Measurements from ENCODE around the gene EPS8L3.

EPS8L3 gene, protein sequence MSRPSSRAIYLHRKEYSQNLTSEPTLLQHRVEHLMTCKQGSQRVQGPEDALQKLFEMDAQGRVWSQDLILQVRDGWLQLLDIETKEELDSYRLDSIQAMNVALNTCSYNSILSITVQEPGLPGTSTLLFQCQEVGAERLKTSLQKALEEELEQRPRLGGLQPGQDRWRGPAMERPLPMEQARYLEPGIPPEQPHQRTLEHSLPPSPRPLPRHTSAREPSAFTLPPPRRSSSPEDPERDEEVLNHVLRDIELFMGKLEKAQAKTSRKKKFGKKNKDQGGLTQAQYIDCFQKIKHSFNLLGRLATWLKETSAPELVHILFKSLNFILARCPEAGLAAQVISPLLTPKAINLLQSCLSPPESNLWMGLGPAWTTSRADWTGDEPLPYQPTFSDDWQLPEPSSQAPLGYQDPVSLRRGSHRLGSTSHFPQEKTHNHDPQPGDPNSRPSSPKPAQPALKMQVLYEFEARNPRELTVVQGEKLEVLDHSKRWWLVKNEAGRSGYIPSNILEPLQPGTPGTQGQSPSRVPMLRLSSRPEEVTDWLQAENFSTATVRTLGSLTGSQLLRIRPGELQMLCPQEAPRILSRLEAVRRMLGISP

DNA sequence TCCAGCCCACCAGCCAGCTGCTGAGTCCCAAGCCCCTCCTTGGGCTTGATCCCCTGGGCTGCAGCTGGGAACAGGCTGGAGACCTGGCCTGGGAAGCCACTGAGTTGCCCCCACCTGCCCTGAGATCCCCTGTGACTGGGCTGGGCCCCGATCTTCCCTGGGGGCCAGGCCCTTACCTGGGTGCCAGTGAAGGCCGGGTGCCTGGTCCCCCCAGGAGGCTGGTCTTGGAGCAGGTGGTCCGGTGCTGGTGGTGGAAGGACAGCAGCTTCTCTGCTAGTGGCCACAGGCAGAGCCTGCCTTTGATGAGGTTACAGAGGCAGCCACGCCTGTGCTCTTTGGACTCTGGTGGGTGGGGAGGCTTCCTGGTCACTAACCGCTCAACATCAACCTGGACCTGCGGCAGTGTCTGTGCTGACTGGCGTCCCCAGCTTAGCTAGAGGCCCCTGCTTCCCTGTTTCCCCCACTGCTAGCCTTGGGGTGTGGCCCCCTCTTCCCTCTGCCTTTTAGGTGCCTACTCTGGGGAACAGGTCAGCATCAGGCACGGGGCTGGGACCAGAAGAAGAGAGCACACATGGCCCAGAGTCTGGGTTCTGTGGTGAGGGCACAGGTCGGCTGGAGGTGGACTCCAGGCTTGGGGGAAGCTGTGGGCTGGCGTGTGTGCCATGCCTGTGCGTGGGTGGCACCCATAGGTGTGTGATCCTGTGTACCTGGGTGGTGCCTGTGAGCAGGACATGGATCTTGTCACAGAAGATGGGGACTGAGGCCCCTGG, at the start of gene EPS8L3:
TSS of gene EPS8L3 (minus strand) at position 278 of the 770 bp plus-strand sequence. CDS start 2,174 bp downstream, outside the sequence.
- DNase-seq: peak; percentile 20

DNA sequence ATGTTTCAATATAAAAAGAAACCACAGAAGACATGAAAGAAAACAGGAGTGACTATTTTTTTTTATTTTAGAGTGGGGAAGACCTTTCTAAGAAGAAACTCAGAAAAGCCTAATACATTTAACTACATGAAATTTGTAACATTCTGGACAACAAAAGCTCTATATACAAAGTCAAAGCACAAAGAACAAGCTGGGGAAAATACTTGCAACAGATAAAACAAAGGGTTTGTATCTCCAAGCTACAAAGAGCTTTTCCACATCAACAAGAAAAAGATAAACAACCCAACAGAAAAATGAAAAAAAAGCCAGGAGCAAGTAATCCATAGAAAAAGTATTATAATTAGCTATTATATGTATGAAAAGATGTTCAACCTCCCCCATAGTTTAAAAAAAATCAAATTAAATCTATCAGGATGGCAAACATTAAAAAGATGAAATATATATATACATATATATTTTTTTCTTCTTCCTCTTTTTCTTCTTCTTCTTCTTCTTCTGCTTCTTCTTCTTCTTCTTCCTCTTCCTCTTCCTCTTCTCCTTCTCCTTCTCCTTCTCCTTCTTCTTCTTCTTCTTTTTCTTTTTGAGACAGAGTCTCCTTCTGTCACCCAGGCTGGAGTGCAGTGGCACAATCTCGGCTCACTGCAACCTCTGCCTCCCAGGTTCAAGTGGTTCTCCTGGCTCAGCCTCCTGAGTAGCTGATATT, 49.1 kb upstream of the EPS8L3 start:
- DNase-seq: no peak

DNA sequence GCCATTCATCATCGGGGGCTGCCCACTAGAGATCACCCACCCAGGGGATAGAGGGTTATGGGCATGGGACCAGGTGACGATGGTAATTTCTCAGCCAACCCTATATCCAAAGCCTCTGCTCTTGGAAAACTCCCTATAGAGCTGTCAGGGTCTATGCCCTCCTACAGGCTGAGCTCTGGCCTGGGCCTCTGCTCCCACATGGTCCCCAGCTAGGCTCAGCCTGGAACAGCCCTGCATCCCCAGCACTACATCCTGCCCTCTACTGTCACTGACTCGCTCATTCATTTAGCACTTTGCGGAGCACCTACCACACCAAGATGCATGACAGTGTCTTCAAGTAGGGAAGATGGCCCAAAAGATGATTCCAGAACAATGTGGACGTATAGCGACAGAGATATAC, 45.0 kb upstream of the EPS8L3 start:
- DNase-seq: no peak

DNA sequence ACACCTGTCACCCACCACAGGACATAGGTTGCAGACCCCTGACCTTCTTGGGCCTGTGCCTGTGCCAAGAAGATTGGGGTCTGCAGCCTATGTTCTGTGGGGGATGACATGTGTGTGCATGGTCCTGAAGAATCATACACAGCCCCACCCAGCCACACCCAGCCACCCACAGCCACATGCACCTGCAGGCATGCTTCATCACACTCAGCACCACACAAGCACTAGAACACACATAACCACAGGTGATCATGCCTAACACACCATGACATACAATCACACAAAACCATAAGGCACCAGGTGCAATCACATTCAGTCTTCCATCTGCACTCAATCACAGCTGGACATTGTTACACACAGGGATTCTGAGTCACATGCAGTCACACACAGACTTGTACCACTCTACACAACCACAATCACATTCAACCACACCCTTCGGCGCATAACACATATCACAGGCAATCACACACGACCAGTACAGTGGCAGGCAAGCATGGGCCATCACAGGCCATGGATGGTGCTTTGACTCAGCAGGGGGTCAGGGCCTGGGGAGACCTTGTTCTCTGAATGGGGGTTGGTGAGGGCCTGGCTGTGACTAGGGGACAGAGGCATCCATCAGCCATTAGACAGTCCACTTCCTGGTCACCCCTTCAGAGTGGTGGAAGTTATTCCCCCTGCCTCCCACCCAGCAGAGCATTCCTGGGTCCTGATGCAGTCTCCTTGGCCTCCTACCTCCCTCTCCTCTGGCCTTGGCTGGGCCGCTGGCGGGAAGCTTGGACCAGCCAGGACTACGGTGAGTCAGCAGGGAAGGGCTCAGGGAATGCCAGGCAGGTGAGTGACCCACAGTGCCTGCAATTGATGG, 44.3 kb upstream of the EPS8L3 start:
- DNase-seq: peak; percentile 29

DNA sequence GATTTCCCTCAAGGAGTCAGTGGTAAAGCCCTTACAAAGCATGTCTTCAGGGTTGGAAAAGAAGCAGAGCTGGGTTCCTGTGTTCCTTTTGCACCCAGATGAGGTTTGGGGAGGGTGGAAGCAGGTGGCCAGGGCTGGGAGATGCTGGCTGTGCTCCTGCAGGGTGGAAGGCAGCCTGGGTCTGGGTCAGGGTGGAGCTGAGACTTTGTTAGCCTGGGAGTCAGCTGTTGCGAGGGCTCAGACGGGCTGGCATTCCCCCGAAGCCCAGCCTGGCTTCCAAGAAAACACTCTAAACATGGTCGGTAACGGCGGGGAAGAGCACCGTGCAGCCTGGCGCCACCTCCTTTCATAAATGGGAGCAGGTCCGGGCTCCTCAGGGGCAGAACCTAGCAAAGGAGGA, 43.7 kb upstream of the EPS8L3 start:
- DNase-seq: no peak

DNA sequence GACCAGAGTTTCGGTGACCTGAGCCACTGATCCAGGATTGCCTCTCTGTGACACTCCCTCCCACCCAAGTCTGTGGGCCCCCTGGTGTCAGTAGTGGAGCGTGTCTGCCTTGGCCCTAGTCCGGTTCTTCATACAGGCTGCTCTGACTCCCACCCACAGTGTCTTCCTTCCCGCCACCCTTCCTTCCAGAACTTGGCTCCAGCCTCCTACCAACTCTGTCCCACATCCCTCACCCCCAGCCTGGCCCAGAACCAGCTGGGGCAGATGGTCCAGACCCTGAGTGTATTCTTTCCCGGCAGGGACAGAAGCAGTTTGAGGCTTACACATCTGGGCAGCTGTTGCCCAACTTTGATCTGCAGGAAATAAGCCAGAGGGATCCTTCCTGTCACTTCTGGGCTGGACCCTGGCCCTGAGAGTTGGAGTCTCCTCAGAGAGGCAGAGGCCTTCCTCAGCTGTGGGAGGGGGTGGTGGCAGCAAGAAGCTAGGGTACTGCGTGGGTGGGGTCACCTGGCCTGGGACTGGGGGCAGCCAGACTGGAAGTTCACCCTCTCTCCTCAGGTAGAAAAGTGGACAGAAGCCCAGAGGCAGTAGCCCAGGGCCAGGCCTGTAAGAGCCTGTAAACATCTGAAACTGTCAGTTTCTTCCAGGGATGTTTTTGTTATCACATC, 43.1 kb upstream of the EPS8L3 start:
- DNase-seq: peak; percentile 28

DNA sequence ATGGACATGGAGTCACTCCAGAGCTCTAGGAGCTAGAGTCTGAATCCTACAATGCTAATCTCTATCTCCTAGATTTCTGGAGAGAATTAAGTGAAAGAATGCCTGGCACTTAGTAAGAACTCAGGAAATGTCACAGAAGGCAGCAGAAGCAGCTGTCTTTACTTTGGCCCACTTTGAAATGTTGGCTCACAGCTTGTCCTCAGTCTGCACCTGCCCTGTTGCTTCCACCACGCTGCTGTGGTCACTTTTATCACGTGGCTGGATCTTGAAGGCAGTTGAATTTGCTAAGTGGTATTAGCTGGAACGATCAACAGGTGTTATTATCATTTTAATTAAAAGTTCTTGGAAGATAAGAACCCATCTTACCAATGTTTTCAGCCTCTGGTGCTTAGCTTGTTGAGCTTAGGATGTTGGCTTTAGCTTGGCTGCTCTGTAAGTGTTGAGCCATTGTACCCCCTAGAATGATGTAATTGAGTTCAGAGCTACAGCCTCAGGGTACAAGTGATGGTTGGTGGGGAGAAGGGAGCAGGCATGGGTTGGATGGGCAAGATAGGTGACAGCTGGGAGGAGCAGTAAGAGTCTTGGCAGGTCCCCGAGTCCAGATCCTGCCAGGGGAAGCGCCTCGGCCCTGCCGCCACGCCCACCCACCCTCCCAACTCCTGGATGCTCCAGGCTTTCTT, 41.9 kb upstream of the EPS8L3 start:
- DNase-seq: peak; percentile 11

DNA sequence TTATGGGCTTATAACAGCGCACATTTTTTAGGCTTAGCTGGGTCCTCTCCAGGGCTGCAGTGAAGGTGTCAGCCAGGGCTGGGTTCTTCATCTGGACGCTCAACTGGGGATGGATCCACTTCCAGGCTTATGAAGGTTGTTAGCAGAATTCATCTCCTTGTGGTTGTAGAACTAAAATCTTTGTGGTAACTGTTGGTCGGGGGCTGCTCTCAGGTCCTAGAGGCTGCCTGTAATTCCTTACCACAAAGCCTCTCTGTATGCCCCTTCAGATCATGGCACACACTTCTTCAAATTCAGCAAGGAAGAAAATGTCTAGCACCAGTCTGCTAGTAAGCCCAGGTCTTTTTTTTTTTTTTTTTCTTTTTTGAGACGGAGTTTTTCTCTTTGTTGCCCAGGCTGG, 40.9 kb upstream of the EPS8L3 start:
- DNase-seq: peak; percentile 2

DNA sequence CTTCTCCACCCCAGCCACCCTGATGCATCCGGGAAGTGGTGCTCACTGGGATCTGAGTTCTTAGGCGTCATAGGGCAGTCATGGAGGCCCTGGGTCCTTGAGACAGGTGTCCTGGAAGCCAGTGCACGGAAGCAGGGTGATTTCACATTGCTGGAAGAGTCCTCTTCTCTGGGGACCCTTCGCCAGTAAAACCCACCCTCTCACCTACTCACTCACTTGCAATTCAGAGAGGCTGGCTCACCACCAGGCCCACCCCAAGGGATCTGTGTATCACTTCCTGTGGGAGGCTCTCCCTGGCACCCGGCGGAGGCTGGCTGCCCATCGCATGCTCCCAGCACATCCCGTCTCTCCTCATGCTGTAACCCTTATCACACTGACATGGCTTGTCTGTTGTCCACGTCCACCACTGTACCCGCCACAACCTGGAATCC, 40.2 kb upstream of the EPS8L3 start:
- DNase-seq: peak; percentile 27

DNA sequence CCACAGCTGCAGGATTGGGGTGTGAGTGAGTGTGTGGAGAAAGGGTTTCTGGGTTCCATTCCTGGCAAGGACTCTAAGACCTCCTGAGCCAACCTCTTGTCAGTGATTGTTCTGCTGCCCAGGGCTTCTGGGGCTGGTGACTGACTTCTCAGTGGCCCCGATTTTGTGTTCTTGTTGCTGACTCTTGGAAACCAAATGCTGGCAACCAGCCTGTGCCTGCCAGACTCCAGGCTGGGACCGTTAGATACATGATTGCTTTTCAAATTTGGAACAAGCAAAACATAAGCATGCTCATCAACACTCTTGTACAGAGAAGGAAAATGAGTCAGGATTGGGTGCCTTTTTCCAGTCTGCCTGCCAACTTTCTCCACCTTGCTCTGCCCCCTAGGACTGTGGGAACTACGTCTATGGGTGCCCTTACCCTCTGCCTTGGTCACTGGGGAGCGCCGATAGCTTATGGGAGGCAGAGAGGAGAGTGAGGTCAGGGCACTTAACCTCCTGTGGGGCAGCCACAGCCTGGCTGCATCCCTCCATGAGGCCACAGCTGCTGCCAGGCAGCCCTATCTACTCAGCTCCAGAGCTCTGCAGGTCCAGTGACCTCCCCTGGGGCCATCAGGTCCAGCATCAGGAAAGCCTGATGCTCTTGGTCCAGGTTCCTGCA, 39.3 kb upstream of the EPS8L3 start:
- peak; percentile 30 for DNase-seq

DNA sequence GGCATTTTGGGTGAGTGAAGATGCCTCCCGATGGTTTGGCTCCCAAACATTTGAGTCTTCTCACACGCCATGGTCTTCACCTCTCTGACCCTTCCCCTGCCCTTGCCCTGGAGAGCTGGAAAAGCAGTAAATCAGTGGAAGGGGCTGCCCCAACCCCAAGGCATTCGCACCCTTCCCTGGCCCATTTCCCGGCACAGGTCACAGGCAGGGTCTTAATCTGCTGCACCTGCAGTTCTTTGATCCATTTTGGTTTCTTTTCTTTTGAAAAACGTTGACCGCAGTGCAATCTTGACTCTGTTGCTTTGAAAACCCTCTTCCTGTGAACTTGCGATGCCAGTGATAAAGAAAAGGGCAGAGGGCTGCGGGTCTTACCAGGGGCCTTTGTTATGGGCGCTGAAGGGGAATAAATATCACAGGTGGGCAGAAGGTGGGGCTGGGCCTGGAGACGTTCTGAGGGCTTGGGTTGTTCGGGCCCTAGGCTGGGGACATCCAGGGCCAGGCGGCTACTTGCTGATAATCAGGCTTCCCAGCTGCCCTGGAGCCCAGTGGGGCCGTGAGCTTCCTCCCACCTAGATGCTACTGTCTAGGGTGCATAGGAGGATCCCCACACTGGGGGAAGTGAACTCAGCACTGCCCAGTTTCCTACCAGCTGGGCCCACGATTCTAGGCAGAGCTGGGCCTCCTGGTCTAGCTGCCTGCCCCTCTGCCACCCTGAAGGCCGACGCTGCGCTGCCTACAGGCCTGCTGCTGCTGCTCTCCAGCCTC, 38.6 kb upstream of the EPS8L3 start:
- DNase-seq: peak; percentile 62

DNA sequence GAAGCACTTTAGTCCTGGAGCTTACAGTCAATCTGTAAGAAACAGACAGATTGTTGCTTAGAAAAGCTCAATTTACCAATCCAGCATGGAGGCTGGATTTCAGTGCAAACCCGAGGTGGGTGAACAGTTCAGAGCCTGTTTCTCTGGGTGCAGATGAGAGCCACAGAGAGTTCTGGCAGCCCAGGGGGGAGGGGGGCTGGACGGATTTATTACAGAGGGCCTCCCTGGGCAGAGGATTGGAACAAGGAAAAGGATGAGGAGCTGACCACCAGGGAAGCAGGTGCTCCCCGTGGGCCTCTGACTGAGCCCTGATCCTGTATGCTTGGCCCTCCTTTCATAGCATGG, 38.0 kb upstream of the EPS8L3 start:
- DNase-seq: peak; percentile 46

DNA sequence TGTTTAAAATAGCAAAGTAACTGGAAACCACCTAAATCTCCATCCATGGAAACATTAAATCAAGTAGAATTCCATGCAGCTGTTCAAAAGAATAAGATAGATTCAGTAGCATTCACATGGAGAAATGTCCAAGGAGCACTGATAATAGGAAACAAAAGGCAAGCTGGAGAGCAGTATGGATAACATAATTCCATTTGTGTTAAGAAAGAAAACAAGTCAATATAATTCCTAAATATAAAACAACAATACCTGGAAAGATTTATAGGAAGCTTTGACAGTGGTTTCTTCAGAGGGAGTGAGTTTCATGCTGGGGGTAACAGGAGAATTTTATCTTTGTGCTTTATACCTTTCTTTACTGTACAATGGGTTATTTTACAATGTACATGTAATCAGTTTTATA, 36.6 kb upstream of the EPS8L3 start:
- DNase-seq: no peak

DNA sequence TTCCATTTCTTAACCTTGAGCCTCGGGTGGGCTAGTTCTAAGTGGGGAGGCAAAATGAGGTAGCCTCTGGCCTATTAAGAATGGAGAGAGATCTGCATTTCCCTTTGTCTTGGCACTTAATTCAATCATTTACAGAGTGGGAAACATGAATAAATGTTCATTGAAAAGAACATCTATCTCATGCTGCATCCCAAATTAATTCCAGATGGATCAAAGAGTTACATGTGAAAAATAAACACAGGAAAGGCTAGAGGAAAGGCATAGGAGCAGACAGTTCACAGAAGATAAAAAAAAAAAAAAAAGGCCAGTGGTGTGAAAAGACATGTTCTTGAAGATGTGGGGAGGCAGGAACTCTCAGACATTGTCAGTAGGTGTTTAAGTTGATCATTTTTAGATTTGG, 35.7 kb upstream of the EPS8L3 start:
- no peak for DNase-seq

DNA sequence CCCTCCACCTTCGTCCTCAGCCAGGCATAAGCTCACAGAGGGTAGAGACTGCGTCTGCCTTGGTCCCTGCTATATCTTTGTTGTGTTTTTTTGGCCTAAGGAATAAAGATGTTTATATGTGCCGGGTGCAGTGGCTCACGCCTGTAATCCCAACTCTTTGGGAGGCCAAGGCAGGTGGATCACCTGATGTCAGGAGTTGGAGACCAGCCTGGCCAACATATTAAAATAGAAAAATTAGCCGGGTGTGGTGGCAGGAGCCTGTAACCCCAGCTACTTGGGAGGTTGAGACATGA, 33.5 kb upstream of the EPS8L3 start:
- peak; percentile 26 for DNase-seq

DNA sequence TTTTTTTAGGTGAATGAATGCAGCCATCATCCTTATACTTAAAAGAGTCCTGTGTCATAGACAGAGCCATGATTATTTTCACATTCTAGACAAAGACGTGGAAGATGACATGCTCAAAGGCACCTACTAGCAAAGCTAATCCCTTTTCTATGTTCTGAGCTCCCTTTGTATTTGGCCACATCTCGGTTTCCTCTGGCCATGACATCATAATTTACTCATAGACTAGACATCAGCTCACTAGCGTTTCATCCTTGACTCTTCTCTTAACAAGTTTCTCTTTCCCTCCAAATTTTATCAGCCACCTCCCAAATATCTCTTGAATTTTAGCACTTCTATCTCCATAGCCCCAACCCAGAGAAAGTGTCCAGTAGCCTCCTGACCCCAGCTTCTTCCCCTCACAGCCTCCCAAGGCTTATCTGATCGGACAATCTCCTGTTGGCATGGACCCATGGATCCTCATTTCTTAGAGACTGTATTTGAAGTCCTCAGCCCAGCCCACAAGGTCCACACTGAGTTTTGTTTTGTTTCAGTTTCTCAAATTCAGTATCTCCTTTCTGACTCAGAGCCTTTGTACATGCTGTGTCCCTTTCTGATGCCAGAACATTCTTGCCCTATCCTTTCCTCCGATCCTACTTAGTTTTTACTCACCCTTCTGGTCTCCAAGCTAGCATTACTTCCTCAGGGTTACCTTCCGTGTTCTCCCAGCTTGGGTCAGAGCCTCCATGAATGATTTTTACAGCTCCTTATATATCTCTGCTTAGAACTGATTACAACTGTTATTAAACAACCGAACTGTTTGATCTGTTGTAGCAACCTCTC, 33.0 kb upstream of the EPS8L3 start:
- peak; percentile 23 for DNase-seq

DNA sequence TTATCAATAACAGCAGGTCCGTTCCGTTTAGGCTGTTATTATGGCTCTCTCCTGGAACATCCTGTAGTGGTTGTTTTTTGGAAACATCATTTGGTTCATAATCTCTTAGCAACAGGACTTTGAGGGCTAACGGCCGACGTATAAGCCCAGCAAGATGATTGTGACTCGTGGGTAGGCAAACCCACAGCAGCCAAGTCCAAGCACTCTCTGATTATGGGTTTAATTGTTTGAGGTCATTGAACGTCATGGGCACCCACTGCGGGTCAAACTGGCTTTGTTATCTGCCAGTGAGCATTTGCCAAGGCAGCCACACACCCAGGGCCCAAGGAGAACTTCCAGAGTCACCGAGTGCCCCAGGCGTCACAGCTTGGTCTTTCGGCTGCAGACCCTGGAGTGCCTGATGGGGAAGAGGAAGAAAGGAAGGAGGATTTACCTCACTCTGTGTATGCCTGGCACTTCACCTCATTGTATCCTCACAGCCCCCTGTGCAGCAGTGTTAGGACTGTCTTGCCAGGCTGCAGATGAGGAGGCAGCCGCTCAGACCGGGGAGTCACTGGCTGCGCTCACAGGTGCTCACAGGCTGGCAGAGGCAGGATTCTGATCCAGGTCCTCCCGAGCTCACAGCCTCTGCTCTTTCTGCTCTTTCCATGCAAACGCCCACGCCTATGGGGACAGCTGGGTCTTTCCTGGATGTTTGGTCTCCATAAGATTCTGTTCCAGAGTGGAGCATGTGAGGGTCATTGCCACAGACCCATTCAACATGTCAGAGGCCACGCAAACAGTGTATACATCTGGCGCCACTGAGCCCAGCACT, 30.8 kb upstream of the EPS8L3 start:
- DNase-seq: peak; percentile 26
